Body of pancreas (tissue), 4 donors: Measurements from ENCODE around the gene TRIM25.

Experiments
- CTCF ChIP-seq, 7 experiments: fragments of 450-650 bp in 4 of 7; fragments of 200-600 bp in 3 of 7; sonication (generic) in 3 of 7; IDR thresholded peaks; one replicate each; pipeline ENCODE4 v1.5.1; 2016 to 2019; ENCODE audit warnings: antibody characterized with exemption in 7 of 7
- POLR2A ChIP-seq, 3 donors: fragments of 450-650 bp; IDR thresholded peaks; one replicate each; pipeline ENCODE4 v1.6.1; 2016; ENCODE audit warnings: antibody characterized with exemption in 3 of 3, mild to moderate bottlenecking in 2 of 3

- TF ChIP-seq CTCF (IDR thresholded peaks at IDR 0.05): no peak
- TF ChIP-seq POLR2A (IDR thresholded peaks at IDR 0.05): no peak
These were observed 43.7 kb downstream of the TRIM25 start for GRCh38 chr17:56870081-56870651.
